Suppressor macrophage treated with lipopolysaccharide for 4 hours (primary cell): Measurements from ENCODE around the gene KLLN.
"Not testable (repeated sequence)": the region's sequence is repeated elsewhere in the genome, so short reads cannot be mapped to it uniquely, and the experiment has no call there.

ENCODE experiments used
- DNase-seq: peaks from one replicate; pipeline ENCODE4 v3.0.0-alpha.2; 2020

The KLLN gene

GRCh38 chr10:87838650-87839049, 24.7 kb downstream of the KLLN start:
- DNase-seq: no peak

- DNase-seq: peak; percentile 21
Observed at GRCh38 chr10:87837445-87837844, 25.9 kb downstream of the KLLN start.

- DNase-seq: no peak
Observed at GRCh38 chr10:87836098-87836497, 27.2 kb downstream of the KLLN start.

GRCh38 chr10:87829986-87830729, 33.2 kb downstream of the KLLN start:
- no peak for DNase-seq

- DNase-seq: not testable (repeated sequence)
Observed at GRCh38 chr10:87829051-87829450, 34.3 kb downstream of the KLLN start.

GRCh38 chr10:87827681-87828080, 35.7 kb downstream of the KLLN start:
- DNase-seq: no peak

- DNase-seq: no peak
Observed at GRCh38 chr10:87826653-87827052, 36.7 kb downstream of the KLLN start.

GRCh38 chr10:87819289-87819585, 44.1 kb downstream of the KLLN start:
- no peak for DNase-seq

GRCh38 chr10:87818505-87819288, 44.6 kb downstream of the KLLN start:
- DNase-seq: peak; percentile 12

GRCh38 chr10:87817609-87818504, 45.5 kb downstream of the KLLN start, which contains the start of gene ATAD1:
Gene ATAD1 (minus strand): TSS chr10:87818226. CDS start chr10:87814599, 3,627 bp downstream.
- peak; percentile 89 for DNase-seq

- peak; percentile 14 for DNase-seq
Observed at GRCh38 chr10:87816898-87817608, 46.3 kb downstream of the KLLN start.

- DNase-seq: peak; percentile 8
Observed at GRCh38 chr10:87816163-87816897, 47.0 kb downstream of the KLLN start.
